Endothelial cell of umbilical vein (primary cell): Measurements from ENCODE around the gene CACNG4. TPM values are rescaled to one million over a fixed set of nuclear protein-coding genes. Genes with fewer than 3 reads are reported as not detected.

Source experiments
- BruUV-seq: library from RNA; stranded (reverse); fragments of 400-500 nt; replicated peaks from 2 replicates; lab custom pipeline; 2021; lab: Mats Ljungman, UMichigan
- CTCF ChIA-PET: fragments of 300-600, 350-600 bp; sonication (Branson Sonifier 250); formaldehyde crosslinking; loops from one replicate; lab custom pipeline; 2021; ENCODE audit warnings: antibody characterized with exemption, inconsistent platforms; lab: Charles Lee
- POLR2A ChIA-PET: fragments of 300-600, 350-600 bp; sonication (Branson Sonifier 250); formaldehyde crosslinking; loops from one replicate; lab custom pipeline; 2021; ENCODE audit warnings: antibody characterized with exemption, inconsistent platforms; lab: Charles Lee
- DNase-seq: peaks from one replicate; pipeline ENCODE4 v3.0.0-alpha.2; 2011; ENCODE audit warnings: low read depth, low spot score
- FAIRE-seq: peaks from 2 replicates; lab custom pipeline; 2011; peaks lifted over from hg19 to GRCh38; lab: Jason Lieb, UNC
- H2AFZ ChIP-seq: 2 replicates; pipeline ENCODE4 v1.6.0; 2012; ENCODE audit warnings: low read depth, low read length, control low read depth, inconsistent platforms
- H3K27ac ChIP-seq: 2 replicates; pipeline ENCODE4 v1.5.1; 2011; ENCODE audit warnings: low read depth, mild to moderate bottlenecking, control low read depth, low read length, moderate library complexity; ENCODE audit not compliant: insufficient read depth
- H3K27me3 ChIP-seq, 2 experiments: 2 replicates each; pipeline versions ENCODE4 v1.6.0 to v1.6.1; 2011; ENCODE audit warnings: low read length in 2 of 2, mixed read lengths in 1 of 2; ENCODE audit not compliant: control insufficient read depth in 2 of 2, insufficient read depth in 2 of 2
- H3K36me3 ChIP-seq, 2 experiments: 2 replicates in 1 of 2; 3 replicates in 1 of 2; pipeline ENCODE4 v1.5.1; 2011; ENCODE audit warnings: low read length in 2 of 2, mild to moderate bottlenecking in 1 of 2, moderate library complexity in 1 of 2; ENCODE audit not compliant: control insufficient read depth in 2 of 2, insufficient read depth in 2 of 2; ENCODE audit errors: extremely low read depth in 1 of 2
- H3K4me1 ChIP-seq: 3 replicates; pipeline ENCODE4 v1.5.1; 2011; ENCODE audit warnings: mild to moderate bottlenecking, low read length; ENCODE audit not compliant: control insufficient read depth, insufficient read depth; ENCODE audit errors: extremely low read depth
- H3K4me2 ChIP-seq: 2 replicates; pipeline ENCODE4 v1.6.1; 2011; ENCODE audit warnings: low read length, control low read depth, mixed read lengths; ENCODE audit not compliant: insufficient read depth
- H3K4me3 ChIP-seq, 3 experiments: fragments of 200-600 bp in 1 of 3; sonication (generic), shearing (Covaris generic) in 1 of 3; replicated peaks in 1 of 3; 2 replicates each; pipeline ENCODE4 v1.5.1; 2011 to 2016; ENCODE audit warnings: control low read depth in 3 of 3, low read length in 3 of 3, mild to moderate bottlenecking in 2 of 3, inconsistent platforms in 1 of 3, low read depth in 1 of 3, moderate library complexity in 1 of 3; ENCODE audit not compliant: insufficient read depth in 1 of 3
- H3K79me2 ChIP-seq: 2 replicates; pipeline ENCODE4 v1.6.0; 2012; ENCODE audit warnings: low read length, inconsistent platforms; ENCODE audit not compliant: control insufficient read depth, insufficient read depth
- H3K9ac ChIP-seq: replicated peaks from 2 replicates; pipeline ENCODE3; 2011; ENCODE audit warnings: low read length, control low read depth; ENCODE audit not compliant: insufficient read depth; ENCODE audit errors: extremely low read depth
- H3K9me1 ChIP-seq: replicated peaks from 3 replicates; pipeline ENCODE4 v1.6.0; 2011; ENCODE audit warnings: mild to moderate bottlenecking, low read length; ENCODE audit not compliant: control insufficient read depth, insufficient read depth; ENCODE audit errors: extremely low read depth
- H3K9me3 ChIP-seq: replicated peaks from 2 replicates; pipeline ENCODE4 v1.5.1; 2012; ENCODE audit warnings: low read length, inconsistent platforms; ENCODE audit not compliant: control insufficient read depth, insufficient read depth
- H4K20me1 ChIP-seq: replicated peaks from 2 replicates; pipeline ENCODE3; 2011; ENCODE audit warnings: mild to moderate bottlenecking, low read length; ENCODE audit not compliant: control insufficient read depth, insufficient read depth; ENCODE audit errors: extremely low read depth
- EZH2 ChIP-seq: IDR thresholded peaks from 2 replicates; pipeline ENCODE4 v1.6.1; 2012; ENCODE audit warnings: borderline replicate concordance, low read depth, mild to moderate bottlenecking, moderate library complexity, low read length, inconsistent platforms; ENCODE audit not compliant: severe bottlenecking
- FOS ChIP-seq: IDR thresholded peaks from 2 replicates; pipeline ENCODE4 v1.6.1; 2011; ENCODE audit warnings: mild to moderate bottlenecking, low read length, moderate library complexity, borderline replicate concordance; ENCODE audit not compliant: insufficient read depth
- GATA2 ChIP-seq: IDR thresholded peaks from 2 replicates; pipeline ENCODE4 v1.7.0; 2011; ENCODE audit warnings: low read depth, mild to moderate bottlenecking, moderate library complexity, mixed read lengths, low read length; ENCODE audit not compliant: insufficient read length, insufficient read depth
- JUN ChIP-seq: IDR thresholded peaks from 2 replicates; pipeline ENCODE4 v1.6.1; 2011; ENCODE audit warnings: borderline replicate concordance, low read depth; ENCODE audit not compliant: insufficient read length, insufficient read depth
- MYC ChIP-seq: IDR thresholded peaks from one replicate; pipeline ENCODE4 v1.6.1; 2011; ENCODE audit warnings: mild to moderate bottlenecking, low read depth, low read length
- POLR2A ChIP-seq: IDR thresholded peaks from 2 replicates; pipeline ENCODE4 v1.6.1; 2012; ENCODE audit warnings: low read depth, mild to moderate bottlenecking, control low read depth, low read length
- POLR2AphosphoS5 ChIP-seq: IDR thresholded peaks from 2 replicates; pipeline ENCODE4 v1.6.1; 2012; ENCODE audit warnings: low read depth, mild to moderate bottlenecking, control low read depth, low read length, moderate library complexity; ENCODE audit not compliant: insufficient read depth
- dilution Hi-C: fragments of 300-500 bp; cut with MboI; formaldehyde crosslinking; loops from one replicate; pipeline ENCODE4 v1.15.0; 2019; ENCODE audit warnings: low sequenced_read_pairs; ENCODE audit not compliant: extremely low pct_ligation_motif_present
- intact Hi-C: fragments of 100-400 bp; cut with micrococcal nuclease; formaldehyde crosslinking; loops from one replicate; pipeline ENCODE4 v1.10.0; 2022
- polyA plus RNA-seq, 4 experiments: library from polyadenylated mRNA; depleted of rRNA in 3 of 4; stranded (reverse) in 3 of 4; unstranded in 1 of 4; fragments of >200 nt; gene quantifications; 2 replicates each; pipeline versions ENCODE4 v1.2.1 to v1.2.3, GENCODE V29; 2011 to 2012; ENCODE audit warnings: missing spikeins in 1 of 4
- total RNA-seq: library from RNA; stranded (reverse); gene quantifications from 2 replicates; pipeline ENCODE4 v1.2.3, GENCODE V29; 2021
- TF ChIP-seq, protein P1 (sequence below), 2 donors: IDR thresholded peaks; 1 replicate in 1 of 2; 2 replicates in 1 of 2; pipeline ENCODE4 v1.5.1; 2011; ENCODE audit warnings: low read length in 2 of 2, mild to moderate bottlenecking in 2 of 2, moderate library complexity in 2 of 2, control low read depth in 1 of 2, inconsistent platforms in 1 of 2, low read depth in 1 of 2; ENCODE audit not compliant: insufficient read depth in 1 of 2; ENCODE audit errors: extremely low read depth in 1 of 2
- TF ChIP-seq, protein P2 (sequence below): IDR thresholded peaks from 2 replicates; pipeline ENCODE4 v1.6.1; 2011; ENCODE audit not compliant: insufficient read depth, insufficient read length

Gene CACNG4
- total and polyA plus RNA-seq, 2 donors (not counting 3 experiments of a cell fraction or from before 2014, with no cell fraction given), result not detected

DNA sequence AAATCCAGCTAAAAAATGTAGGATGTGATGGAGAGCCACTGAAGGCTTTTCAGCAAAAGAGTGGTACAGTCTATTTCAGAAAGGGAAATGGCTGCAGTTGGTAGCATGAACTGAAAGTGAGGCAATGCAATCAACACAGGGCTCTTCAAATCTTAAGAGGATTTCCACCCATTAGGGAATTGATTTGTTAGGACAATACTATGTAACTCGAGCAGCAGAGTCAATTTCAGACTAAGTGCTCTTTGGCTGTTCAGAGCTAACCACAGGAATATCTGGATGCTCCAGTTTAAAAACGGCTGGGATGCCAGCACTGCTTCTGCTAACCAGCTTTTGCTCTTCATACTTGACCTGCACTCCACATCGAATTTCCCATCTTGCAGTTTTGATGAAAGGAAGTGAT is 104.5 kb downstream of the CACNG4 start:
- H3K4me3 ChIP-seq, result no peak overlapping the region
- H3K9ac ChIP-seq, result no peak overlapping the region
- POLR2A ChIA-PET, result no interaction called here
- no peaks in the 10 kb centered on the region for H3K4me1 ChIP-seq
- CTCF ChIA-PET, result interaction anchor here (1.0 to 1.8 kb wide), 4 partner anchors 8 to 90 kb away, joined by 3 to 7 read pairs (median 4); no protein-coding TSS in a partner anchor
- no peaks in the 10 kb centered on the region for H3K9me1 ChIP-seq
- no peak overlapping the region for H3K4me2 ChIP-seq
- H3K79me2 ChIP-seq, result no peaks in the 10 kb centered on the region
- H3K27me3 ChIP-seq, result no peaks in the 10 kb centered on the region
- no peaks in the 10 kb centered on the region for H3K9me3 ChIP-seq
- dilution Hi-C loops, result no loop called here
- H2AFZ ChIP-seq, result no peak overlapping the region
- BruUV-seq, result no TSS peak
- FAIRE-seq (no peak), DNase-seq (no peak)
- intact Hi-C loops, result no loop called here
- no peak overlapping the region for H3K27ac ChIP-seq
- TF ChIP-seq, protein P1, sequence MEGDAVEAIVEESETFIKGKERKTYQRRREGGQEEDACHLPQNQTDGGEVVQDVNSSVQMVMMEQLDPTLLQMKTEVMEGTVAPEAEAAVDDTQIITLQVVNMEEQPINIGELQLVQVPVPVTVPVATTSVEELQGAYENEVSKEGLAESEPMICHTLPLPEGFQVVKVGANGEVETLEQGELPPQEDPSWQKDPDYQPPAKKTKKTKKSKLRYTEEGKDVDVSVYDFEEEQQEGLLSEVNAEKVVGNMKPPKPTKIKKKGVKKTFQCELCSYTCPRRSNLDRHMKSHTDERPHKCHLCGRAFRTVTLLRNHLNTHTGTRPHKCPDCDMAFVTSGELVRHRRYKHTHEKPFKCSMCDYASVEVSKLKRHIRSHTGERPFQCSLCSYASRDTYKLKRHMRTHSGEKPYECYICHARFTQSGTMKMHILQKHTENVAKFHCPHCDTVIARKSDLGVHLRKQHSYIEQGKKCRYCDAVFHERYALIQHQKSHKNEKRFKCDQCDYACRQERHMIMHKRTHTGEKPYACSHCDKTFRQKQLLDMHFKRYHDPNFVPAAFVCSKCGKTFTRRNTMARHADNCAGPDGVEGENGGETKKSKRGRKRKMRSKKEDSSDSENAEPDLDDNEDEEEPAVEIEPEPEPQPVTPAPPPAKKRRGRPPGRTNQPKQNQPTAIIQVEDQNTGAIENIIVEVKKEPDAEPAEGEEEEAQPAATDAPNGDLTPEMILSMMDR (IDR thresholded peaks at IDR 0.05; ENCODE audit: extremely low read depth in 1 of 2, insufficient read depth in 1 of 2, low read depth in 1 of 2, low read length in 2 of 2), result no peak
- TF ChIP-seq EZH2 (no peak), MYC (no peak), JUN (no peak), GATA2 (no peak), FOS (no peak), POLR2A (no peak), POLR2AphosphoS5 (no peak)
- TF ChIP-seq, protein P2, sequence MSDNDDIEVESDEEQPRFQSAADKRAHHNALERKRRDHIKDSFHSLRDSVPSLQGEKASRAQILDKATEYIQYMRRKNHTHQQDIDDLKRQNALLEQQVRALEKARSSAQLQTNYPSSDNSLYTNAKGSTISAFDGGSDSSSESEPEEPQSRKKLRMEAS, result no peak
- no peaks in the 10 kb centered on the region for H3K36me3 ChIP-seq
- no peaks in the 10 kb centered on the region for H4K20me1 ChIP-seq
